NCI-H226 (cell line): ENCODE measurements around the gene CHD6.

Source experiments
- DNase-seq: peaks from one replicate; pipeline ENCODE4 v3.0.0-alpha.2; 2015

Gene CHD6

DNA sequence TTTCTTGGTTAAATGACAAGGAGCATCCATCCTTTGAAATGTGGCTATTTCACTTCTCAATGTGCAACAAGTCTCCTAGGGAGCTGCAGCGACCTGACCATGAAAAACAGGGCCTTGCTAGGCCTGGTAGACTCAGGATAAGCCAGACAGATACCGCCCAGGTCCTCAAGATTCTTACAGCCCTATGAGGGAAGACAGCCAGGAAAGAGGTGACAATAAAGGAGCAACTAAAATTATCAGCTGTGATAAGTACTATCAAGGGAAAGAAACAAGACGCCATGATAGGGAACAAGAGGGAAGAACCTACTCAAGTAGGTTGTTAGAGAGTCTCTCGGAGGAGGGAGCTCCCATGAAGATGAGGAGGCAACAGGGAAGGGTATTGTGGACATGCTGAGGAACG, 200.1 kb downstream of the CHD6 start:
- no peak for DNase-seq

DNA sequence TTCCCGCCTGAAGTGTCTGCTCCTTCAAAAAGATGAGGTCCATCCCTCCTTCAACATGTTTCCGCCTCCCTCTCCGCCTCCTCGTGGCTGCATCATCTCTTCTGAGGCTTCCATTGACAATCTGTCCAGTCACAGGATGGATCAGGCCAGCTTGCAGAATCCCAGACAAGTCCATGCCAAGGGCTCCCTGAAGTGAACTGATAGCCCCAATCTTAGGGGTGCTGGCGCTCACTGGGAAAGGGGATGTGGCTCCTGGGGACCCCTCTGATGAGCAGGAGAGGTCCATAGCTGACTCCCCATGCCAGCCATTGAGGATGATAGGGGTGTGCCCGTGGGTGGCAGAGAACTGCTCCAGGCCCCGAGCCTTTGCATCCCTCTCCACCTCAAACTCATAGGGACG, 203.0 kb downstream of the CHD6 start:
- no peak for DNase-seq

DNA sequence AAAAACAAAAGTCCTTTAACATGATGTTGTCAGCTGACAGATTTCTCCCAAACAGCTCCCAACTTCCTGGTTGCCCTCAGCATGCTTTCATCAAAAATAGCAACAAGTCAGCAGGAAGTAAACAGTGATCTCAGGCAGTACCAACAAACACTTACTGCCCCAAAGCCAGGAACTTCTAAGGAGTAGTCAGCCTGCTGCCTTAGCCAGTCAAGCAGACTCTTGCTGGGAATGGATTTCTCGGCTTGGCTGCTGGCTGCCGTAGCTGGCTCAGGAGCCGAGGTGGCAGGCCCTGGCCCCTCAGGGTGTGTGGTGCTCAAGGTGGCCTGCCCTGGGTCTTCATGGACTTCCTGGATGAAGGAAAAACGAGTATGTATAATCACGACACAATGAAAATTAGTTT, 205.0 kb downstream of the CHD6 start:
- DNase-seq: no peak

- no peak for DNase-seq
These were observed 205.7 kb downstream of the CHD6 start for GRCh38 chr20:41412324-41413120.

DNA sequence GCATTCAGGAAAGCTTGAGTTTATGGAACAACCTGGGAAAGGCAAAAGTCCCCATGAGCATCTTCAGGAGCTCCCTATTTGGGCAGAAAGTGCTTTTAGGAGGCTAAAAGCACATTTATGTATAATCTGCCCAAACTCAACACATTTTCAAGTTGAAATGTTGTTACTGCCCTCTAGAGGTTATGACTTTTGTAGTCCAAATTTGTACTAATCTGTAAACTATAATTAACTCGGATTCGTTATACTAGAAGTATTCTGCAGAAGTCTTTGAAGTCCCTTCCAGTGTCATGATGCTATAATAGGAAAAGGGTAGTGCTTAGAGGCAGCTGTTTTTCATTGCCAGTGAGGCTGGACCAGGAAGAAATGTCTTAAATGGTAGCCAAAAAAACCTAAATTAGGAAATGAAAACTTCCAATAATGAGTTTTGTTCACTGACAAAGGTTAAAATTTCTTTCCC, 206.8 kb downstream of the CHD6 start:
- DNase-seq: no peak

DNA sequence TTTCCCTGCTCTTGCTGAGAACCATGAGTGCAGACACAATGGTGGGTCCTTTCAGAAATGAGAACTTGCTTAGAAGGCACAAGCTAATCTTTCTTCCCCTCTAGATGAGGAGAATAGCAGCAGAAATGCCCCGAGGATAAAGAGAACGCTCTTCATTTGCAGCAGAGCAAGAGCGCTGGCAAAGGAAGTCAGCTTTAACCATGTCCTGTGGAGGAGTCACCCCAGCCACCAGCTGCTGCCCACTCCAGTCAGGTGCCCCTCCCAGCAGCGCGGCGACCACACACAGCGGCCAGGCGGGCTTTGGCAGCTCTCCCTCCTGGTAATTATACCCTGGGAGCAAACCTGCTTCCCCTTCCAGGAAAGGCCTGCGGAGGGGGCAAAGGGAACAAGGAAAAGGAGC, 209.2 kb downstream of the CHD6 start:
- DNase-seq: no peak

GRCh38 chr20:41408156-41408794, 209.9 kb downstream of the CHD6 start:
- DNase-seq: no peak

DNA sequence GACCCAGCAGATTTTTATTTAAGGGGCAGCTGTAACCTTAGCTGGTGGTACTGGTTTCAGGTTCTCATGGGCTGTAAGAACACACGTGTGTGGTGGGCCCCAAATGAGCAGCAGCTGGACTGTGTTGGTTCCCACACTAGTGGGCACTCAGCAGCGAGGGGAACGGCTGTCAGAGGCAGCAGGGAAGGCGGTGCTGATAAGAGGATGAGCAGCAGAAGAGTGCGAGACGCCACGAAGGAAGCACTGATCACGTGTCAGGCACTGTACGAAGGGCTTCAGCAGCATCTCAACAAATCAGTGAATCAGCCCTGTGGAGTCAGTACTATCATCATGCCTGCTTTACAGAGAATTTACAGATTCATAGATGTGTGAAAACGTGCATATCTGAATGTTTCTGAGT, 210.6 kb downstream of the CHD6 start:
- DNase-seq: no peak

- DNase-seq: no peak
These were observed 211.2 kb downstream of the CHD6 start for GRCh38 chr20:41406896-41407444.

GRCh38 chr20:41406353-41406752, 211.8 kb downstream of the CHD6 start:
- DNase-seq: no peak

- no peak for DNase-seq
These were observed 212.7 kb downstream of the CHD6 start for GRCh38 chr20:41405436-41405835.

GRCh38 chr20:41403604-41404003, 214.6 kb downstream of the CHD6 start:
- DNase-seq: no peak

GRCh38 chr20:41398408-41398807, 219.8 kb downstream of the CHD6 start:
- DNase-seq: no peak

DNA sequence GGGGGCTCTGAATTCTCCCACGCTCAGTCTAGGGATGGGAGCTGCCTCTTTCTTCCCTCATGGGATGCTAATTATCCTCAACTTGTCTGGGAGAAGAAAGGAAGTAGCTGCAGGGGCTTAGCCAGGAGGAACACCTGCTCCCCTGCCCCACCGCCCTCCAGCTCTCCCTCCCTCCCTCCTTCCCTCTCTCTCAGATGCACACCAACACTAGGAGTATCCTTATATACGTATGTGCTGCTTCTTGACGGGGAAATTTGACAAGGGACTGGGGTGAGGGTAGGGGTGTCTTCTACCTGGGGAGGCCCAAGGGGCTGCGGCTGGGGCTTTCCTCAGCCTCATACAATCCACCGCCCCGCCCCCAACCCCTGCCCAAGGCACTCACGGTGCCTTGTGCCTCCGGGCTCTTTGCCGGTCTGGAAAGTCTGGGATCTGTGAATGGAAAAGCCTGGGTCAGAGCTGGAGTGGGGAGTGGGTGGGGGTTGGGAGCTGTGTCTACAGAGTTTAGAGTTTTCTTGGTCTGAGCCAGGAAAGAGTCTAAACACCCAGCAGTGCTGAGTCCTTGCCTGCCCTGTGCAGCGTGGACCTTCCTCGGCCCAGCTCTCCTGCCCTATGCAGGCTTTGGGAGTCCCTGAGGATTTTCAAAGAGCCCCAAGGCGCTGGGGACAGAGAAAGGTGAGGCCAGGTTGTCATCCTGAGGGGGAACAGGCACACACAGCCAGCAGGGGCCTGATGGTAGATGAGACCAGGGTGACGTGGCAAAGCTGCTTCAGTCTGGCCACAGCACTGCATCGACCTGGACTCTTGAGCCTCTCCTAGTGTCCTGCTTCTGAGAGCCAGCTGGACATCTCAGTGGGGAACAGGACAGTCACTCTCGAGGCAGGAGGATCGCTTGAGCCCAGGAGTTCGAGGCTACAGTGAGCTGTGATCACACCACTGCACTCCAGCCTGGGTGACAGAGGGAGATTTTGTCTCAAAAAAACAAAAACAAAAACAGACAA, 222.2 kb downstream of the CHD6 start:
- no peak for DNase-seq

DNA sequence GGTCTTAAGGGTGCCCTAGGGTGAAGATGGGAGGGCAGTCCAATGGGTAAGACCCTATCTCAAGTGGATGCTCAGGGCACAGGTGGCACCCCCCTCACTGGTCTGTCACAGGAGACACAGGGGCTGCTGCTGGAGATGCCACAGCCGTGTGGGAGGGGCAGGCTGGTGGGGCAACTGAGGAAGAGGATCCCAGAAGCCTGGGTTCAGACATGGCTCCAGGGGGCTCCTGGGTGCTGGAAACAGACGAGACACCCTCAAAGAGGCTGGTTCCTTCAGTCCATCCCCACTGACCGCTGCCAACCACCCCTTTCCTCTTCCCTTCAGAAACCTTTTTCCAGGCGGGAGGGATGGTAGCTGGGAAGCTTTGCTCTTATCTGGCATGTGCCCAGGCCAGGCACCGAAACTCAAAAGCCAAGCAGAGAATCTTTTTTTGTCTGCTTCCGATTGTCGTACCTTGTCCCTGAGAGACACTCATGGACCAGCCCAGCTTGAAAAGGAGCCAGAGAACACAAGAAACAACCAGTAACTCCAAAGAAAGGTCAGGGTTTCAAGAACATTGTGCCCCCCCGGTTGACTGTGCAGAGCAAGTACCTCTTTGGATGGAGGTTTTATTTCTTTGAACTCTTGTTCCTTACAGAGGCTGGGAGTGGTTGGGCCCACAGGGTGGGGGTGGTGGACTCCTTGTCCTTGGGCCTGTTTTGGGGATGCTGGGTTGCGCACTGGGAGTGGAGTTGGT, 223.1 kb downstream of the CHD6 start:
- DNase-seq: no peak

GRCh38 chr20:41394081-41394480, 224.1 kb downstream of the CHD6 start:
- no peak for DNase-seq

DNA sequence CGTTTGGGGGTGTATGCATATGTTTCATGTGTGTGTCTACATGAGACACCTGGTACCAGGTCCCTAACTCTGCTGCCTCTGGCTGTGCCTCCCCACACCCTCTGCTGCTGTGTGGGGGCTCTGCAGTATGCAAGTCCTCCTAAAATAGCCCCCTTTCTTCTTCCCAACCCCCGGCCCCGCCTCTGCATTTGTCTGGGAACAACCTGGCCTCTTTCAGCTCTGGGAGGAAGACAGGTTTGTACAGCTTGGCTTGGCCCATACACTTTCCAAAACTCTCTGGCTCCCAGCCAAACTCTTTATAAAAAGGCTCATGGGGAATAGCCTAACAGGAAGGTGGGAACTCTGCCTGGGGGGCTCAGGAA, 224.5 kb downstream of the CHD6 start:
- DNase-seq: no peak

DNA sequence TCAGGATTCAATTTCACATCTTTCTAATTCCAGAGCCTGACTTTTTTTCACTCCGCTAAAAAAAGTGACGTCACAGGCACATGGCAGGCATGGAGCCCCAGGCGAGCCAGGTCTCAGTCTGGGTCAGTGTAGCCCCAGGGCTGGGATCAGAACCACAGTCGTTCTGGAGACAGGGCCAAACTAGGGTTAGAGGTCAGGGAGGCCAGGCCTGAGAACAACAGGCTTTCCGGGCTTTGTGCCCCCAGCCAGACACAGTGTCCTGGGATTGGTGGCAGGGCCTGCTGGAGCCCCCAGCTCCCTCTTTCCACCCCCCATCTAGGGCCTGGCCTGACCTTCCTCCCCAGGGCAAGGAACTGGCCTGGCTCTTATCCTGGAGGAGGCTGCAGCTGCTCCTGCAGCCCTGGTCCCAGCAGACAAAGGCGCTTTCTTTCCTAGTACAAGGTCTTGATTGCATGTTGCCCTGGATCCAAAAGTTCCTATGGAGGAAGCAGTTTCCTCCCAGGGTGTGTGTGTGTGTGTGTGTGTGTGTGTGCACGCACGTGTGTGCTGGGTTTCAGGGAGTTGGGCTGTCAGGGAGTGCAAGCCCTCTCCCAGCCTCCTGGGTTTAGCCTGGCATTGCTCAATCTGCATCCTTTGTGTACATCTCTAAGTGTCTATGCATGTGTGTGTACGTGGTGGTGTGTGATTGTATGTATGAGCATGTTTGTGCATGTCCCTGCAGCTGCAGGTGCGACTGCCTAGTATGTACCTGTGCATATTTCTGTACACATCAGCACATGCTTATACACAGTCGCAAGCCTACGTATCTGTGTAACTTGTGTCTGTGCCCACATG, 225.1 kb downstream of the CHD6 start:
- DNase-seq: no peak

DNA sequence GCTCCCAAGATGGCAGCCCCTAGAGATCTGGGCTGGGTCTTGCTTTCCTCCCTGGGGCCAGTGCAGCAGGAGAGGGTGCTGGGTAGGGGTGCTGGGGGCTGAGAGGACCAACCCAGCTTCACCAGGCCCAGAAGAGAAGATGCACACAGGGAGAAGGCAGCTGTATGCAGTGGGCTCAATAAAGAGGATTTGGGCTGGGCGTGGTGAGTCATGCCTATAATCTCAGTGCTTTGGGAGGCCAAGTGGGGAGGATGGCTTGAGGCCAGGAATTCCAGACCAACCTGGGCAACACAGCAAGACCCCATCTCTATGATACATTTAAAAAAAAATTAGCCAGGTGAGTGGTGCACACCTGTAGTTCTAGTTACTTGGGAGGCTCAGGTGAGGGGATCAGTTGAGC, 225.9 kb downstream of the CHD6 start:
- DNase-seq: no peak

- no peak for DNase-seq
These were observed 226.6 kb downstream of the CHD6 start for GRCh38 chr20:41391587-41392001.

GRCh38 chr20:41390889-41391288, 227.3 kb downstream of the CHD6 start:
- DNase-seq: no peak
